Chondrocyte (in vitro differentiated cells): ENCODE results near the gene ABCC3. TPM values are rescaled to one million over a fixed set of nuclear protein-coding genes. Genes with fewer than 3 reads are reported as not detected.

Experiments
- DNase-seq: peaks from one replicate; pipeline ENCODE4 v3.0.0; 2021; ENCODE audit warnings: mixed read lengths, low spot score
- H3K27ac Mint-ChIP-seq: one replicate; pipeline ENCODE4 v1.8.0; 2021; ENCODE audit warnings: mild to moderate bottlenecking, moderate library complexity, mixed read lengths; ENCODE audit not compliant: unreplicated experiment
- H3K27me3 Mint-ChIP-seq: 2 replicates; pipeline ENCODE4 v1.8.0; 2021; ENCODE audit warnings: low read depth, mixed read lengths
- H3K36me3 Mint-ChIP-seq: 2 replicates; pipeline ENCODE4 v1.8.0; 2021; ENCODE audit warnings: low read depth, mixed read lengths
- H3K4me1 Mint-ChIP-seq: 2 replicates; pipeline ENCODE4 v1.8.0; 2021; ENCODE audit warnings: low read depth, mild to moderate bottlenecking, mixed read lengths
- H3K4me3 Mint-ChIP-seq: one replicate; pipeline ENCODE4 v1.8.0; 2021; ENCODE audit warnings: mild to moderate bottlenecking, moderate library complexity, mixed read lengths; ENCODE audit not compliant: unreplicated experiment
- H3K9me3 Mint-ChIP-seq: 2 replicates; pipeline ENCODE4 v1.8.0; 2021; ENCODE audit warnings: low read depth, mixed read lengths
- total RNA-seq: library from RNA; stranded (reverse); gene quantifications from 3 replicates; pipeline ENCODE4 v1.2.1, GENCODE V29; 2021
- TF ChIP-seq, protein P1 (sequence below): fragments of 200-600 bp; sonication (generic); IDR thresholded peaks from 2 replicates; pipeline ENCODE4 v1.5.0; 2021; ENCODE audit warnings: antibody characterized with exemption, mild to moderate bottlenecking, moderate library complexity

The ABCC3 gene
- total RNA-seq, 1 donor from 2014 or later: 2.8 TPM

DNA sequence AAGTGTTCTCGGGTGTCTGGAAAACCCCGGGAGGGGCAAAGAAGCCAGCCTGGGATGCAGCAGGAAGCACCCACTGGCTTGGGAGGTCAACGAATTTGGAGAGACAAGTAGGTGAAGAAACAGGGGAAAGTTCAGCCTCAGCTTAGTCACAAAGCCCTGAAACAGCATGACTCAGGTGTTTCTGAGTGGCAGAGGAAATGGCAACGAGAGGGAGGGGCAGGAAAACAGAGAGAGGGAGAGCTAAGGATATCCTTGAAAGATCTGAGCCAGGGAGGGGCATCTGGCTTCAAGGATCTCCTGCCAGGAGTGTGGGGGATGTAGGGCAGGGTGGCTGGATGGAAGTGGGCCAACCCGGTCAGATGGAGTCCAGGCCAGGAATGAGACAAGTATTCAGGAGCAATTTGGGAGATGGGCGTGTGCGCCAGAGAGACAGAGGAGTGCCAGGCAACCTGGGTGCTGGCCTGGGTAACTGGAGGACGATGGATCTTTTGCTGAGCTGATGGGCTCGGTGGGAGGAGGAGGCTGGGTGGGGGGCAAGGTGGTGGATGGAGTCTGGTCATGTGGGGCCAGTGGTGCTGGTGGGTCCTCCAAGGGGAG lies 27.2 kb downstream of the ABCC3 start:
- no peaks in the 10 kb centered on the region for H3K27me3 Mint-ChIP-seq
- peak overlapping the region; percentile 92 for H3K27ac Mint-ChIP-seq
- TF ChIP-seq, protein P1, sequence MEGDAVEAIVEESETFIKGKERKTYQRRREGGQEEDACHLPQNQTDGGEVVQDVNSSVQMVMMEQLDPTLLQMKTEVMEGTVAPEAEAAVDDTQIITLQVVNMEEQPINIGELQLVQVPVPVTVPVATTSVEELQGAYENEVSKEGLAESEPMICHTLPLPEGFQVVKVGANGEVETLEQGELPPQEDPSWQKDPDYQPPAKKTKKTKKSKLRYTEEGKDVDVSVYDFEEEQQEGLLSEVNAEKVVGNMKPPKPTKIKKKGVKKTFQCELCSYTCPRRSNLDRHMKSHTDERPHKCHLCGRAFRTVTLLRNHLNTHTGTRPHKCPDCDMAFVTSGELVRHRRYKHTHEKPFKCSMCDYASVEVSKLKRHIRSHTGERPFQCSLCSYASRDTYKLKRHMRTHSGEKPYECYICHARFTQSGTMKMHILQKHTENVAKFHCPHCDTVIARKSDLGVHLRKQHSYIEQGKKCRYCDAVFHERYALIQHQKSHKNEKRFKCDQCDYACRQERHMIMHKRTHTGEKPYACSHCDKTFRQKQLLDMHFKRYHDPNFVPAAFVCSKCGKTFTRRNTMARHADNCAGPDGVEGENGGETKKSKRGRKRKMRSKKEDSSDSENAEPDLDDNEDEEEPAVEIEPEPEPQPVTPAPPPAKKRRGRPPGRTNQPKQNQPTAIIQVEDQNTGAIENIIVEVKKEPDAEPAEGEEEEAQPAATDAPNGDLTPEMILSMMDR: no peak
- peak overlapping the region; percentile 1 for H3K4me3 Mint-ChIP-seq
- H3K4me1 Mint-ChIP-seq: peaks cover 25% of the 10 kb centered on the region
- DNase-seq: no peak
- H3K9me3 Mint-ChIP-seq: no peaks in the 10 kb centered on the region
- no peaks in the 10 kb centered on the region for H3K36me3 Mint-ChIP-seq

DNA sequence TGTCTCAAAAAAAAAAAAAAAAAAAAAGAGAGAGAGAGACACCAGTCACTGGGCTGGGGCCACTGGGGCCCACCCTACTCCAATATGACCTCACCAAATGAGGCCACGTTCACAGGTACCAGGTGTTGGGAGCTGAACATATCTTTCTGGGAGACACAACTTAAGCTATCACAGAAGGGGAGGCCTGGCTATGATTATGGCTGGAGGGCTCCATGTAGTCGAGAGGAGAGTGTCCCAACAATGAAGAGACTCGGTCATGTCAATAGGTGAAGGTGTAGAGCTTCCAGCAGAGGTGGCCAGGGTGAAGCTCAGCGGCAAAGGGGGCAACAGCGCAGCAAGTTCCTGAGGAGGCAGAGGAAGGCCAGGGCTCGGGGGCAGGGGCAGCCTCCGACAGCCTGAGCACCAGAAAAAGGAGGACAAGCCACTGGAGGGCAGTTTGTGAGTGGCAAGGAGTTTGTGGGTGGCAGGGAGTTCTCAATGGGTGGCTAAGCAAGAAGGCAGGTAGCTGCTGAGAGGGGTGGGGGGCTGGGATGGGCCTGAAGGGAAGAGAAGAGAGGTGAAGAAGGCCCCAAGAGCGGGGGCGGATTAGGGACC lies 28.0 kb downstream of the ABCC3 start:
- Mint-ChIP-seq H3K27me3 (no peaks in the 10 kb centered on the region), H3K27ac (no peak overlapping the region), H3K36me3 (no peaks in the 10 kb centered on the region), H3K9me3 (no peaks in the 10 kb centered on the region), H3K4me1 (peaks cover 29% of the 10 kb centered on the region), H3K4me3 (no peak overlapping the region)
- TF ChIP-seq, protein P1: no peak
- DNase-seq: no peak

DNA sequence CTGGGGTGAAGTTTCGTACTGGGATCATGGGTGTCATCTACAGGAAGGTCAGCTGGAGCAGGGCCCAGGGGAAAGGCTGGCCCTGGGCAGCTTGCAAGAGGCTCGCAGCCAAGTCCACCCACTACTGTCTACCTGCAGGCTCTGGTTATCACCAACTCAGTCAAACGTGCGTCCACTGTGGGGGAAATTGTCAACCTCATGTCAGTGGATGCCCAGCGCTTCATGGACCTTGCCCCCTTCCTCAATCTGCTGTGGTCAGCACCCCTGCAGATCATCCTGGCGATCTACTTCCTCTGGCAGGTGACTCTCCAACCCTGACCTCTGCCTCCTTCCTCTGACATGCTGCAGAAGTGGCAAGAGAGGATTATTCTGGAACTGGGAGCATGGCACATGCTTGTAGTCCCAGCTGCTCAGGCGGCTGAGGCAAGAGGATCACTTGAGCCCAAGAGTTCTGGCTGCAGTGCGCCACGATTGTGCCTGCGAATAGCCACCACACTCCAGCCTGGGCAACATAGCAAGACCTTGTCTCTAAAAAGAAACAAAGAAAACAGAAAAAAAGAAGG lies 29.2 kb downstream of the ABCC3 start:
- Mint-ChIP-seq H3K4me1 (peaks cover 41% of the 10 kb centered on the region), H3K9me3 (no peaks in the 10 kb centered on the region), H3K36me3 (no peaks in the 10 kb centered on the region), H3K27me3 (no peaks in the 10 kb centered on the region), H3K4me3 (no peak overlapping the region), H3K27ac (no peak overlapping the region)
- no peak for DNase-seq
- TF ChIP-seq, protein P1: no peak

GRCh38 chr17:50664788-50665458 lies 30.2 kb downstream of the ABCC3 start:
- H3K4me3 Mint-ChIP-seq: no peak overlapping the region
- no peak for DNase-seq
- no peaks in the 10 kb centered on the region for H3K9me3 Mint-ChIP-seq
- H3K27me3 Mint-ChIP-seq: no peaks in the 10 kb centered on the region
- H3K36me3 Mint-ChIP-seq: no peaks in the 10 kb centered on the region
- TF ChIP-seq, protein P1: no peak
- H3K4me1 Mint-ChIP-seq: peaks cover 42% of the 10 kb centered on the region
- no peak overlapping the region for H3K27ac Mint-ChIP-seq

DNA sequence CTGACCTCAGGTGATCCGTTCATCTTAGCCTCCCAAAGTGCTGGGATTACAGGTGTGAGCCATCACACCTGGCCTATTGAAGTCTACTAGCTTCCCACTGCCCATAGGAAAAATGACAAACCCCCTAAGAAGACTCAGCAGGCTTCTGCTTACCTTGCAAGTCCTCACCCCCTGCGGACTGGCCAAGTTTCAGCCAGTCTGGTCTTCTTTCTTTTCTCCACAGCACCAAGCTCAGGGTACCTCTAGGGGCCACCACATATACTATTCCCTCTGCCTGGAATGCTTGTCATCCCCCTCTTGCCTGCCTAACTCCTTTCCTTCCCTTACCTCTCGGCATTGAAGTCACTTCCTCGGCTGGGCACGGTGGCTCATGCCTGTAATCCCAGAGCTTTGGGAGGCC lies 31.2 kb downstream of the ABCC3 start:
- H3K4me1 Mint-ChIP-seq: peaks cover 33% of the 10 kb centered on the region
- no peak for DNase-seq
- H3K36me3 Mint-ChIP-seq: no peaks in the 10 kb centered on the region
- TF ChIP-seq, protein P1: no peak
- no peaks in the 10 kb centered on the region for H3K9me3 Mint-ChIP-seq
- no peaks in the 10 kb centered on the region for H3K27me3 Mint-ChIP-seq
- no peak overlapping the region for H3K4me3 Mint-ChIP-seq
- no peak overlapping the region for H3K27ac Mint-ChIP-seq
